Trophoblast cell (in vitro differentiated cells and primary cell): Measurements from ENCODE around the gene RNF187. TPM values are rescaled to one million over a fixed set of nuclear protein-coding genes. Genes with fewer than 3 reads are reported as not detected.

Experiments
- DNase-seq, 2 donors: peaks; one replicate each; pipeline ENCODE4 v3.0.0-alpha.2; 2016
- H2AFZ ChIP-seq: 2 replicates; pipeline ENCODE4 v1.6.1; 2013; ENCODE audit warnings: low read length, moderate library complexity, mild to moderate bottlenecking; ENCODE audit not compliant: insufficient read depth, poor library complexity
- H2AK5ac ChIP-seq: 2 replicates; pipeline ENCODE4 v1.6.1; 2013; ENCODE audit warnings: mild to moderate bottlenecking, low read length
- H2BK120ac ChIP-seq: 2 replicates; pipeline ENCODE4 v1.6.1; 2013; ENCODE audit warnings: low read length, mild to moderate bottlenecking, moderate library complexity; ENCODE audit not compliant: insufficient read depth, poor library complexity
- H2BK12ac ChIP-seq: 2 replicates; pipeline ENCODE4 v1.6.1; 2013; ENCODE audit warnings: mild to moderate bottlenecking, low read length, moderate library complexity
- H2BK5ac ChIP-seq: 2 replicates; pipeline ENCODE4 v1.6.1; 2013; ENCODE audit warnings: low read length, low read depth, moderate library complexity, mild to moderate bottlenecking; ENCODE audit not compliant: poor library complexity
- H3K14ac ChIP-seq: 2 replicates; pipeline ENCODE4 v1.6.1; 2013; ENCODE audit warnings: mild to moderate bottlenecking, low read length
- H3K18ac ChIP-seq: 2 replicates; pipeline ENCODE4 v1.6.1; 2013; ENCODE audit warnings: mild to moderate bottlenecking, low read length
- H3K23ac ChIP-seq: 2 replicates; pipeline ENCODE4 v1.6.1; 2013; ENCODE audit warnings: low read length
- H3K27ac ChIP-seq: 2 replicates; pipeline ENCODE4 v1.5.1; 2013; ENCODE audit warnings: low read depth, mild to moderate bottlenecking, inconsistent platforms, low read length, moderate library complexity
- H3K27me3 ChIP-seq: 2 replicates; pipeline ENCODE4 v1.6.1; 2013; ENCODE audit warnings: inconsistent platforms, mild to moderate bottlenecking, low read length, moderate library complexity; ENCODE audit not compliant: insufficient read depth
- H3K36me3 ChIP-seq, 2 experiments: 1 replicate in 1 of 2; 2 replicates in 1 of 2; pipeline ENCODE4 v1.6.1; 2013; ENCODE audit warnings: low read length in 2 of 2, mild to moderate bottlenecking in 2 of 2, moderate library complexity in 1 of 2; ENCODE audit not compliant: insufficient read depth in 2 of 2, control insufficient read depth in 1 of 2
- H3K4ac ChIP-seq: 2 replicates; pipeline ENCODE4 v1.6.1; 2013; ENCODE audit warnings: low read depth, mild to moderate bottlenecking, low read length, moderate library complexity
- H3K4me1 ChIP-seq, 2 experiments: 1 replicate in 1 of 2; 2 replicates in 1 of 2; pipeline ENCODE4 v1.6.1; 2013; ENCODE audit warnings: low read length in 2 of 2, mild to moderate bottlenecking in 2 of 2, moderate library complexity in 1 of 2; ENCODE audit not compliant: insufficient read depth in 2 of 2, control insufficient read depth in 1 of 2
- H3K4me2 ChIP-seq: 2 replicates; pipeline ENCODE4 v1.6.1; 2013; ENCODE audit warnings: inconsistent platforms, mild to moderate bottlenecking, low read length, moderate library complexity
- H3K4me3 ChIP-seq: 2 replicates; pipeline ENCODE4 v1.5.1; 2013; ENCODE audit warnings: mild to moderate bottlenecking, low read depth, low read length, inconsistent platforms
- H3K79me1 ChIP-seq: one replicate; pipeline ENCODE4 v1.6.1; 2013; ENCODE audit warnings: low read length
- H3K79me2 ChIP-seq: 2 replicates; pipeline ENCODE4 v1.6.1; 2013; ENCODE audit warnings: low read length, mild to moderate bottlenecking; ENCODE audit not compliant: control insufficient read depth, insufficient read depth, poor library complexity
- H3K9ac ChIP-seq: 2 replicates; pipeline ENCODE4 v1.6.1; 2013; ENCODE audit warnings: mild to moderate bottlenecking, low read length
- H3K9me3 ChIP-seq: 2 replicates; pipeline ENCODE4 v1.6.1; 2013; ENCODE audit warnings: low read depth, mild to moderate bottlenecking, control low read depth, inconsistent platforms, low read length; ENCODE audit not compliant: insufficient read depth
- H4K12ac ChIP-seq: 2 replicates; pipeline ENCODE4 v1.6.1; 2013; ENCODE audit warnings: low read depth, mild to moderate bottlenecking, low read length, moderate library complexity
- H4K8ac ChIP-seq: 2 replicates; pipeline ENCODE4 v1.6.1; 2013; ENCODE audit warnings: low read depth, mild to moderate bottlenecking, low read length, moderate library complexity
- H4K91ac ChIP-seq: one replicate; pipeline ENCODE4 v1.6.1; 2013; ENCODE audit warnings: low read depth, mild to moderate bottlenecking, low read length, moderate library complexity
- WGBS: extraction: QIAGEN DNeasy Blood & Tissue Kit; methylation state at CpG from one replicate; pipeline ENCODE4 v1.1.7; 2013; ENCODE audit warnings: missing lambda C conversion rate; ENCODE audit not compliant: insufficient read length, insufficient coverage; ENCODE audit errors: extremely low coverage; 5-methylcytosine and 5-hydroxymethylcytosine counted together
- polyA plus RNA-seq: library from polyadenylated mRNA; stranded (reverse); fragments of 200-250 nt; gene quantifications from 2 replicates; pipeline ENCODE4 v1.2.3, GENCODE V29; 2013

Gene RNF187
- 44.8 and 45.0 TPM in 2 replicates for polyA plus RNA-seq

- Histone ChIP-seq H3K9ac (peak within 1 kb of the TSS; percentile 95), H2BK5ac (peak within 1 kb of the TSS; percentile 99), H3K4ac (peak within 1 kb of the TSS; percentile 95), H3K14ac (peak within 1 kb of the TSS; percentile 98), H3K4me2 (peak within 1 kb of the TSS; percentile 84), H3K79me2 (peaks cover 14% of the 10 kb centered on the region), H4K12ac (peak within 1 kb of the TSS; percentile 80), H2AK5ac (peak within 1 kb of the TSS; percentile 74), H2BK120ac (peak within 1 kb of the TSS; percentile 100), H3K27ac (peak within 1 kb of the TSS; percentile 96), H3K36me3 (peaks cover 16% of the 10 kb centered on the region in 2 experiments), H4K91ac (peak within 1 kb of the TSS; percentile 99), H3K9me3 (peaks cover 2% of the 10 kb centered on the region), H3K18ac (peak within 1 kb of the TSS; percentile 99), H3K23ac (no peak within 1 kb of the TSS), H2BK12ac (peak within 1 kb of the TSS; percentile 98), H2AFZ (peak within 1 kb of the TSS; percentile 83), H3K27me3 (no peaks in the 10 kb centered on the region), H3K4me1 (peaks cover 6% of the 10 kb centered on the region in 2 experiments), H3K79me1 (peaks cover 10% of the 10 kb centered on the region), H3K4me3 (peak within 1 kb of the TSS; percentile 97), H4K8ac (peak within 1 kb of the TSS; percentile 97)
- no CpG with 5 or more reads among the region's 113 CpGs for WGBS
- DNase-seq: peak; percentile 69 to 87
Observed at GRCh38 chr1:228487336-228488124, at the start of gene RNF187. Gene RNF187 (plus strand): TSS chr1:228487382.

GRCh38 chr1:228437424-228437962 lies 49.7 kb upstream of the RNF187 start:
- no peak overlapping the region for H2BK120ac ChIP-seq
- H3K18ac ChIP-seq: no peak overlapping the region
- no peak overlapping the region for H2BK5ac ChIP-seq
- H2BK12ac ChIP-seq: no peak overlapping the region
- no peak overlapping the region for H4K12ac ChIP-seq
- no peak overlapping the region for H3K23ac ChIP-seq
- H3K14ac ChIP-seq: no peak overlapping the region
- H3K79me2 ChIP-seq: no peaks in the 10 kb centered on the region
- DNase-seq: no peak
- H3K9me3 ChIP-seq: peaks cover 5% of the 10 kb centered on the region
- H3K27ac ChIP-seq: no peak overlapping the region
- H3K9ac ChIP-seq: no peak overlapping the region
- no peak overlapping the region for H3K4me3 ChIP-seq
- WGBS: no CpG with 5 or more reads among the region's 7 CpGs
- H3K4me2 ChIP-seq: no peak overlapping the region
- no peaks in the 10 kb centered on the region for H3K36me3 ChIP-seq
- no peaks in the 10 kb centered on the region for H3K79me1 ChIP-seq
- H2AFZ ChIP-seq: no peak overlapping the region
- H4K8ac ChIP-seq: no peak overlapping the region
- H4K91ac ChIP-seq: no peak overlapping the region
- no peak overlapping the region for H2AK5ac ChIP-seq
- no peak overlapping the region for H3K4ac ChIP-seq
- H3K27me3 ChIP-seq: no peaks in the 10 kb centered on the region
- H3K4me1 ChIP-seq: peaks cover 3% of the 10 kb centered on the region in 2 experiments

- Histone ChIP-seq H3K36me3 (no peaks in the 10 kb centered on the region), H3K4me3 (no peak overlapping the region), H3K9ac (no peak overlapping the region), H3K18ac (no peak overlapping the region), H3K23ac (no peak overlapping the region), H2BK5ac (no peak overlapping the region), H3K4me2 (no peak overlapping the region), H2AFZ (no peak overlapping the region), H3K27me3 (no peaks in the 10 kb centered on the region), H3K79me2 (no peaks in the 10 kb centered on the region), H3K27ac (no peak overlapping the region), H4K91ac (no peak overlapping the region), H2BK12ac (no peak overlapping the region), H3K79me1 (no peaks in the 10 kb centered on the region), H3K9me3 (peaks cover 5% of the 10 kb centered on the region), H3K4me1 (peaks cover 3% of the 10 kb centered on the region in 2 experiments), H3K14ac (no peak overlapping the region), H2BK120ac (no peak overlapping the region), H4K8ac (no peak overlapping the region), H2AK5ac (no peak overlapping the region), H3K4ac (no peak overlapping the region), H4K12ac (no peak overlapping the region)
- no CpG with 5 or more reads among the region's 1 CpG for WGBS
- no peak for DNase-seq
Observed at GRCh38 chr1:228438266-228438665, 48.9 kb upstream of the RNF187 start.

GRCh38 chr1:228440761-228441500 lies 46.3 kb upstream of the RNF187 start:
- peak in 1 of 2 donors; percentile 25 for DNase-seq
- Histone ChIP-seq H3K9ac (no peak overlapping the region), H3K4me2 (no peak overlapping the region), H3K4me1 (peaks cover 0 to 2% of the 10 kb centered on the region in 2 experiments), H4K91ac (no peak overlapping the region), H3K4me3 (no peak overlapping the region), H4K8ac (no peak overlapping the region), H3K4ac (no peak overlapping the region), H3K79me2 (no peaks in the 10 kb centered on the region), H3K36me3 (no peaks in the 10 kb centered on the region), H4K12ac (no peak overlapping the region), H2BK120ac (no peak overlapping the region), H3K79me1 (peaks cover 1% of the 10 kb centered on the region), H2AFZ (no peak overlapping the region), H3K27ac (no peak overlapping the region), H3K23ac (no peak overlapping the region), H2BK12ac (no peak overlapping the region), H3K27me3 (no peaks in the 10 kb centered on the region), H2AK5ac (no peak overlapping the region), H3K18ac (no peak overlapping the region), H3K14ac (no peak overlapping the region), H2BK5ac (no peak overlapping the region), H3K9me3 (peaks cover 5% of the 10 kb centered on the region)
- no CpG with 5 or more reads among the region's 9 CpGs for WGBS
